ENCODE measurements around the gene COL18A1.

Gene COL18A1

GRCh38 chr21:45383615-45384201 is 21.3 kb upstream of the COL18A1 start:
- no peak for DNase-seq

GRCh38 chr21:45384656-45385548 is 20.1 kb upstream of the COL18A1 start:
- DNase-seq = no peak

- DNase-seq = no peak
Observed at GRCh38 chr21:45385549-45386050, 19.4 kb upstream of the COL18A1 start.

- DNase-seq = no peak
Observed at GRCh38 chr21:45386336-45386727, 18.6 kb upstream of the COL18A1 start.

- no peak for DNase-seq
Observed at GRCh38 chr21:45386728-45387371, 18.1 kb upstream of the COL18A1 start.

- no peak for DNase-seq
Observed at GRCh38 chr21:45387506-45387905, 17.5 kb upstream of the COL18A1 start.

- DNase-seq = no peak
Observed at GRCh38 chr21:45388011-45388521, 16.9 kb upstream of the COL18A1 start.

GRCh38 chr21:45388611-45389296 is 16.2 kb upstream of the COL18A1 start:
- no peak for DNase-seq

GRCh38 chr21:45390121-45390751 is 14.7 kb upstream of the COL18A1 start:
- no peak for DNase-seq

GRCh38 chr21:45390831-45391742 is 13.9 kb upstream of the COL18A1 start:
- no peak for DNase-seq

- DNase-seq = no peak
Observed at GRCh38 chr21:45391743-45392572, 13.0 kb upstream of the COL18A1 start.

GRCh38 chr21:45392573-45392971 is 12.4 kb upstream of the COL18A1 start:
- DNase-seq = no peak

GRCh38 chr21:45393021-45393420 is 11.9 kb upstream of the COL18A1 start:
- DNase-seq = no peak

GRCh38 chr21:45393833-45394638 is 10.9 kb upstream of the COL18A1 start:
- DNase-seq = no peak

GRCh38 chr21:45396620-45396995 is 8.4 kb upstream of the COL18A1 start:
- DNase-seq = no peak

- no peak for DNase-seq
Observed at GRCh38 chr21:45397381-45397780, 7.6 kb upstream of the COL18A1 start.

GRCh38 chr21:45401054-45401518 is 3.9 kb upstream of the COL18A1 start:
- no peak for DNase-seq

- DNase-seq = no peak
Observed at GRCh38 chr21:45401916-45402900, 2.8 kb upstream of the COL18A1 start.

Measured in CD4-positive, alpha-beta T cell treated with Interleukin-1 beta for 1 hour (primary cell).